Naive thymus-derived CD4-positive, alpha-beta T cell (primary cell): ENCODE data around the gene LRRFIP1. TPM values are rescaled to one million over a fixed set of nuclear protein-coding genes. Genes with fewer than 3 reads are reported as not detected.

Experiments
- ATAC-seq: fragments of 150-1000 bp; cut with Tn5 transposase; 2 replicates; pipeline ENCODE4 v1.10.0; 2021; ENCODE audit warnings: mild to moderate bottlenecking, moderate library complexity
- CTCF ChIA-PET: fragments of 350-600 bp; sonication (Branson Sonifier 250); formaldehyde crosslinking; loops from one replicate; lab custom pipeline; 2021; ENCODE audit warnings: antibody characterized with exemption; lab: Charles Lee
- POLR2A ChIA-PET: fragments of 350-600 bp; sonication (Branson Sonifier 250); formaldehyde crosslinking; loops from one replicate; lab custom pipeline; 2021; ENCODE audit warnings: antibody characterized with exemption, inconsistent platforms; lab: Charles Lee
- DNase-seq, 9 donors: peaks; one replicate each; pipeline versions ENCODE4 v3.0.0 to v3.0.0-alpha.2; 2020 to 2022; ENCODE audit warnings: mixed read lengths in 1 of 9
- H3K27ac ChIP-seq: one replicate; pipeline ENCODE4 v1.7.0; 2013; ENCODE audit warnings: mild to moderate bottlenecking, low read depth, low read length, moderate library complexity
- H3K27me3 ChIP-seq, 2 donors: one replicate each; pipeline ENCODE4 v1.7.0; 2013; ENCODE audit warnings: low read length in 2 of 2, mild to moderate bottlenecking in 2 of 2, moderate library complexity in 2 of 2; ENCODE audit not compliant: control insufficient read depth in 2 of 2, insufficient read depth in 2 of 2
- H3K36me3 ChIP-seq, 3 experiments: 1 replicate in 2 of 3; 2 replicates in 1 of 3; pipeline ENCODE4 v1.7.0; 2013; ENCODE audit warnings: low read length in 3 of 3, mild to moderate bottlenecking in 3 of 3, moderate library complexity in 1 of 3; ENCODE audit not compliant: insufficient read depth in 3 of 3, control insufficient read depth in 2 of 3
- H3K4me1 ChIP-seq, 2 donors: one replicate each; pipeline ENCODE4 v1.7.0; 2013; ENCODE audit warnings: low read length in 2 of 2, mild to moderate bottlenecking in 2 of 2, moderate library complexity in 1 of 2; ENCODE audit not compliant: control insufficient read depth in 2 of 2, insufficient read depth in 2 of 2
- H3K4me3 ChIP-seq: 2 replicates; pipeline ENCODE4 v1.7.0; 2013; ENCODE audit warnings: mild to moderate bottlenecking, low read length
- H3K9me3 ChIP-seq, 3 experiments: 1 replicate in 2 of 3; 2 replicates in 1 of 3; pipeline ENCODE4 v1.7.0; 2013; ENCODE audit warnings: low read length in 3 of 3; ENCODE audit not compliant: control insufficient read depth in 2 of 3
- H3K27ac Mint-ChIP-seq, 9 donors: one replicate each; pipeline ENCODE4 v1.8.0; 2020 to 2022; ENCODE audit warnings: mixed read lengths in 9 of 9, mild to moderate bottlenecking in 8 of 9, moderate library complexity in 5 of 9, inconsistent platforms in 2 of 9
- H3K27me3 Mint-ChIP-seq, 5 donors: one replicate each; pipeline ENCODE4 v1.8.0; 2021 to 2022; ENCODE audit warnings: mixed read lengths in 5 of 5, mild to moderate bottlenecking in 1 of 5
- H3K36me3 Mint-ChIP-seq, 5 donors: one replicate each; pipeline ENCODE4 v1.8.0; 2020 to 2022; ENCODE audit warnings: mixed read lengths in 5 of 5, mild to moderate bottlenecking in 3 of 5, inconsistent platforms in 1 of 5
- H3K4me1 Mint-ChIP-seq, 7 donors: one replicate each; pipeline ENCODE4 v1.8.0; 2020 to 2022; ENCODE audit warnings: mixed read lengths in 7 of 7, mild to moderate bottlenecking in 3 of 7, inconsistent platforms in 1 of 7
- H3K4me3 Mint-ChIP-seq, 10 donors: one replicate each; pipeline ENCODE4 v1.8.0; 2020 to 2022; ENCODE audit warnings: mild to moderate bottlenecking in 10 of 10, mixed read lengths in 10 of 10, moderate library complexity in 6 of 10, inconsistent platforms in 2 of 10
- H3K9me3 Mint-ChIP-seq, 11 donors: one replicate each; pipeline ENCODE4 v1.8.0; 2020 to 2022; ENCODE audit warnings: mixed read lengths in 11 of 11, mild to moderate bottlenecking in 4 of 11, inconsistent platforms in 1 of 11, moderate library complexity in 1 of 11
- intact Hi-C, 2 donors: fragments of 100-400 bp; cut with micrococcal nuclease; formaldehyde crosslinking; loops; one replicate each; pipeline ENCODE4 v1.15.1; 2023
- polyA plus RNA-seq, 2 donors: library from polyadenylated mRNA; unstranded; fragments of 300-500 nt; fragmentation: Illumina TruSeq; gene quantifications; one replicate each; pipeline ENCODE4 v1.2.3, GENCODE V29; 2021
- total RNA-seq, 6 experiments: library from RNA in 5 of 6; stranded (reverse) in 5 of 6; gene quantifications; 1 replicate in 5 of 6; 2 replicates in 1 of 6; pipeline ENCODE4 v1.2.3 and lab custom pipeline; 2021 to 2026

LRRFIP1 gene
- total and polyA plus RNA-seq, 7 experiments from 2014 or later, result 82.2 to 257 (median 105) TPM

DNA sequence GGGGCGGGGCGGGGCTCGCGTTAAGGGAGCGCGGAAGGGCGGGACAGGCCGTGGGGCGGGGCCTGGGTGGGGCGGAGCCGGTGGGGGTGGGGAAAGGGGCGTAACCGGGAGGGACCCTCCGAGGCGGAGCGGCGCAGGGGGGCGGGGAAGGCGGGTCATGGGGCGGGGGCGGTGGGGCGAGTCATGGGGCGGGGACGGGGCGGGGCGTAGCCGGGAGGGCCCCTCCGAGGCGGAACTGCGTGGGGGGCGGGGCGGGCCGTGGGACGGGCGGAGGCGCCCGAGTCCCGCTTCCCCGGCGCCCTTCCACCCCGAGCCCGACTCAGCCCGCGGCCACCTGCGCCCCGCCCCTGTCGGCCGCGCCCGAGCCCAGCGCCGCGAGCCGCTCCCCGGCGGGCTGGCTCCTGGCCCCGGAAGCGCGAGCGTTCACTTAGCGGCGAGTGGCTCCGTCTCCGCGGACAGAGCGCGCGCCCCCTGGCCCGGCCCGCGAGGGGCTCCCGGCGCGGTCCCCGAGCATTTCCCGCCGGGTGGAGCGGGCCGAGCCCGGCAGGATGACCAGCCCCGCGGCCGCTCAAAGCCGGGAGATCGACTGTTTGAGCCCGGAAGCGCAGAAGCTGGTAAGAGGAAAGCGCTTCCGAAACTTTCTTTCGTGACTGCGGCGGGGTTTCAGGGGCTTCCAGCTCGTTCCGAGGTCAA lies 64.7 kb downstream of the LRRFIP1 start:
- peak; percentile 84 to 97 (median 90) for DNase-seq

DNA sequence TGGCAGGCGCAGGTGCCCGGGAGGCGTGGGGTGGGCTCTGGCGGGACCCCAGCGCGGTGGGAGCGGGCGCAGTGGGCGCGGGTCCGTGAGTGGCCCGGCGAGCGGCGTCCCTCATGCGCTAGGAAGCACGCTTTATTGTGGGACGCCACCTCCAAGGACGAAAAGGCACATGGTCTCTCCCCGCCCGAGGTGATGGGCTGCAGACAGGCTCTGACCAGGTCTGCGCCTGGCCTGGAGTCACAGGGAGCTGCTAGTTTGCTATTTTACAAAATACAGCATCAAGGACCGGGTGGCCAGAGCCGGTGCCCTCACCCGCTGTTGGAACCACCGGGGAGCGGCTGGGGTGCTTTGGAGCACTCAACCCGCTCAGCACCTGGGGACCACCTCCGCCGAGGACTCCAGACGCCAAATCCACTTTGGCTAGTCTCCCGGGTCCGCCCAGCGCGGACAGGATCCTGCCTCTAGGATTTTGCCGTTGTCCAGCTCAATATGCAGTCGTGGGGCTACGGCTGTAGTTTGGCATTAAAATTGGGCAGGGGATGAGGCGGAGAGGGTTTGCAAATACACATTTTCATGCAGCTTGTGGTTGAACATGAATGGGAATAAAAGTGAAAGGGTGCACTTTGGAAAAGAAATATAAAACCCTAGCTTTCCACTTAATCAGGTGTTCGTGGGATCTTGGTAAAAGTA lies 65.4 kb downstream of the LRRFIP1 start:
- H3K27ac ChIP-seq, result peak overlapping the region; percentile 96
- no peaks in the 10 kb centered on the region for H3K27me3 Mint-ChIP-seq
- peaks cover 61 to 68% of the 10 kb centered on the region in 2 donors for H3K4me1 ChIP-seq
- POLR2A ChIA-PET, result interaction anchor here (0.7 to 12.7 kb wide), 7 partner anchors 12 to 264 kb away, joined by 3 to 349 read pairs (median 3); no protein-coding TSS in a partner anchor
- peaks cover 0 to 9% (median 0%) of the 10 kb centered on the region in 3 experiments for H3K36me3 ChIP-seq
- H3K9me3 Mint-ChIP-seq, result no peaks in the 10 kb centered on the region
- H3K36me3 Mint-ChIP-seq, result peaks cover 0 to 17% (median 0%) of the 10 kb centered on the region in 5 donors
- peaks cover 66 to 86% (median 76%) of the 10 kb centered on the region in 7 donors for H3K4me1 Mint-ChIP-seq
- H3K9me3 ChIP-seq, result no peaks in the 10 kb centered on the region
- H3K27me3 ChIP-seq, result no peaks in the 10 kb centered on the region
- no peak for ATAC-seq
- CTCF ChIA-PET, result interaction anchor here (1.0 to 11.8 kb wide), 3 partner anchors 15 to 52 kb away, joined by 5 to 111 read pairs (median 43); no protein-coding TSS in a partner anchor
- intact Hi-C loops, result loop anchor here (1.0 to 10.0 kb wide), 11 partner anchors 8 to 1710 kb away; partner anchors contain the start of genes PER2 (in 2 of the 2), SCLY (in 2 of the 2), UBE2F (in 2 of the 2) and HDAC4 (in 1 of the 2)
- H3K27ac Mint-ChIP-seq, result peak overlapping the region; percentile 89 to 98 (median 94)
- peak overlapping the region; percentile 86 to 98 (median 92) for H3K4me3 Mint-ChIP-seq
- peak in 2 of 9 donors; percentile 15 to 43 for DNase-seq
- peak overlapping the region; percentile 82 for H3K4me3 ChIP-seq

More for the DNA sequence above, 64.7 kb downstream of the LRRFIP1 start:
- Mint-ChIP-seq H3K36me3 (peaks cover 0 to 15% (median 0%) of the 10 kb centered on the region in 5 donors), H3K27ac (peak overlapping the region; percentile 89 to 98 (median 94)), H3K4me1 (peaks cover 59 to 86% (median 74%) of the 10 kb centered on the region in 7 donors), H3K9me3 (no peaks in the 10 kb centered on the region), H3K27me3 (no peaks in the 10 kb centered on the region), H3K4me3 (peak overlapping the region; percentile 86 to 98 (median 92))
- Histone ChIP-seq H3K9me3 (no peaks in the 10 kb centered on the region), H3K27me3 (no peaks in the 10 kb centered on the region), H3K36me3 (peaks cover 0 to 9% (median 0%) of the 10 kb centered on the region in 3 experiments), H3K4me3 (peak overlapping the region; percentile 82), H3K27ac (peak overlapping the region; percentile 97), H3K4me1 (peaks cover 61 to 63% of the 10 kb centered on the region in 2 donors)
- ChIA-PET CTCF (interaction anchor here (1.1 to 11.8 kb wide), 3 partner anchors 17 to 52 kb away, joined by 3 to 111 read pairs (median 43); no protein-coding TSS in a partner anchor), POLR2A (interaction anchor here (0.7 to 12.7 kb wide), 4 partner anchors 13 to 66 kb away, joined by 3 to 349 read pairs (median 44); no protein-coding TSS in a partner anchor)
- intact Hi-C loops, result loop anchor here (1.0 to 10.0 kb wide), 11 partner anchors 8 to 1710 kb away; partner anchors contain the start of genes PER2 (in 2 of the 2), SCLY (in 2 of the 2), UBE2F (in 2 of the 2) and HDAC4 (in 1 of the 2)
- ATAC-seq, result peak; percentile 75

DNA sequence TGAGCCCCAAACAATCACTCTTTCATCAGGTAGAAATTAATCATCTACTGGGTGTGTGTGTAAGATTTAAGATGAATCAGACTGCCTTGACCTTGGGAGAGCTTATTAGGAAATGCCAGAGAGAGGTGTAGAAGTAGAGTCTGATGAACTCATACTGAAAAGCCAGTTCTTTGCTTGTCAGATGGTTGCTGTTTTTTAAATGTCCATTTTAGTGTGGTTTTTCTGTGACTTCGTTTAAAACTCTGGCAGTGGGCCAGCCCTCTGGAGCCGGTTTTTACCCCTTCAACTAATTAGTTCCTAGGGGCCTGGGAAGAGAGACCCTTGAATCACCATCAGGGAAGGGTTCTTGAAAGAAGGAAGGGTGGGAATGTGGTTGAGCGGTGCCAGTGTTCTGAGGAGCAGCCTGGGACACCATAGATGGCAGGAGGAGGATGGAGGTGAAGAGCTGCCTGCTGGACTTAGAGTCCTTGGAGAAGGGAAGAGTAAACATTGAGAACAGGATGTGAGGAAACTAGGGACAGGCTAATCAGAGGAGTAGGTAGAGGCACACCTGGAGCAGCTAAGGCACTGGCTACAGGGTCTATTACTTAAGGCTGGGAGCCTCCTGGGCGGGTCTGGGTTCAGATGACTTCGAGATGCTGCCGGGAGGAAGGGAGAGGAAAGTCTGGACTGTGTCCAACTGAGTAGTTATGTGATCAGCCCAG lies 66.1 kb downstream of the LRRFIP1 start:
- peaks cover 69 to 86% (median 78%) of the 10 kb centered on the region in 7 donors for H3K4me1 Mint-ChIP-seq
- peak overlapping the region; percentile 89 to 98 (median 94) for H3K27ac Mint-ChIP-seq
- no peaks in the 10 kb centered on the region for H3K27me3 ChIP-seq
- peak overlapping the region; percentile 96 for H3K27ac ChIP-seq
- H3K9me3 Mint-ChIP-seq, result no peaks in the 10 kb centered on the region
- intact Hi-C loops, result loop anchor here (5.0 to 10.0 kb wide), 7 partner anchors 271 to 1709 kb away; partner anchors contain the start of genes PER2 (in 2 of the 2), SCLY (in 2 of the 2), UBE2F (in 2 of the 2) and HDAC4 (in 1 of the 2)
- H3K4me3 ChIP-seq, result peak overlapping the region; percentile 82
- no peaks in the 10 kb centered on the region for H3K27me3 Mint-ChIP-seq
- H3K36me3 ChIP-seq, result peaks cover 0 to 9% (median 0%) of the 10 kb centered on the region in 3 experiments
- no peaks in the 10 kb centered on the region for H3K9me3 ChIP-seq
- ChIA-PET CTCF (interaction anchor here (1.0 to 11.8 kb wide), 3 partner anchors 14 to 51 kb away, joined by 5 to 111 read pairs (median 43); no protein-coding TSS in a partner anchor), POLR2A (interaction anchor here (0.9 to 12.7 kb wide), 5 partner anchors 11 to 265 kb away, joined by 3 to 349 read pairs (median 6); no protein-coding TSS in a partner anchor)
- H3K36me3 Mint-ChIP-seq, result peaks cover 0 to 18% (median 0%) of the 10 kb centered on the region in 5 donors
- ATAC-seq (no peak), DNase-seq (peak in 4 of 9 donors; percentile 22 to 42 (median 35))
- peak overlapping the region; percentile 86 to 98 (median 92) for H3K4me3 Mint-ChIP-seq
- peaks cover 61 to 68% of the 10 kb centered on the region in 2 donors for H3K4me1 ChIP-seq

DNA sequence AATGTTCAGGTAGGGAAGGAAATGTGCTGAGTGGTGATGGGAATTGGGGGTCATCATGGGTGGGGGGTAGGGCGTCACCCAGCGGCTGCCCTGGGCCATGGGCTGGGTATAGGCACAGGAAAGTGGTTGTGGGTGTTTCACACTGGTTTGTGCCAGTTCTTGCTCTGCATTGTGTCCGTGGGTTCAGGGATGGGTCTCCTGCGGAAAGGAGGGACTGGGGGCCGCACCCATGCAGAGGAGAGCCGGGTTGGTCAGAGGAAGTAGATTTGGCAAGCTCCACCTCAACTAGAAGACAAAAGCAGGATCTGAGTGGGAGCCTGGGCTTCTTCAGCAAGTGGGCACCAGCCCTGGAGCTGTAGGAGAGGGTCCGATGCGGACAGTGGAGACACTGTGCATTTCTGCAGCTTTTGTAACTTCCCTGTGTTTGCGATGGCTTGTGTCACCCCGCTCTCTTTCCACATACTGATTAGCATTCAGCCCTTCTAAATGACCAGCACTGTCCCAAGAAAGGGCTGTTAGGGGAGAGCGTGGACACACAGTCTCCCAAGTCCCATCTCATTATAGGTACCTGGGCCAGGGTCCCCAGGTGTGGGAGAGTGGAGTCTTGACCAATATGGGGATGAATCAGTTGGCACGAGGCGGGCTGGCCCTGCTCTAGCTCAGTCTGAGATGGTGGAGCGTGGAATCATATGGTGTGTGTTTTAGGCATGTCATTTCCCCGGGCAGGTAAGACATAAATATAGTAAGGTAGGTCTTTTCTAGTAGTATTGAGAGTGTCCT lies 67.2 kb downstream of the LRRFIP1 start:
- no peaks in the 10 kb centered on the region for H3K9me3 ChIP-seq
- H3K4me3 ChIP-seq, result peak overlapping the region; percentile 82
- H3K36me3 Mint-ChIP-seq, result peaks cover 0 to 23% (median 0%) of the 10 kb centered on the region in 5 donors
- ATAC-seq (peak; percentile 0), DNase-seq (peak in 1 of 9 donors; percentile 34)
- peaks cover 68 to 86% (median 75%) of the 10 kb centered on the region in 7 donors for H3K4me1 Mint-ChIP-seq
- ChIA-PET CTCF (interaction anchor here (0.6 to 11.8 kb wide), 4 partner anchors 20 to 260 kb away, joined by 3 to 111 read pairs (median 23); no protein-coding TSS in a partner anchor), POLR2A (interaction anchor here (1.2 to 12.7 kb wide), 3 partner anchors 10 to 33 kb away, joined by 6 to 349 read pairs (median 85); no protein-coding TSS in a partner anchor)
- H3K27me3 ChIP-seq, result no peaks in the 10 kb centered on the region
- peaks cover 60 to 64% of the 10 kb centered on the region in 2 donors for H3K4me1 ChIP-seq
- peaks cover 0 to 9% (median 0%) of the 10 kb centered on the region in 3 experiments for H3K36me3 ChIP-seq
- peak overlapping the region; percentile 86 to 98 (median 92) for H3K4me3 Mint-ChIP-seq
- intact Hi-C loops, result loop anchor here (1.0 to 10.0 kb wide), 11 partner anchors 9 to 1708 kb away; partner anchors contain the start of genes PER2 (in 2 of the 2), SCLY (in 2 of the 2), UBE2F (in 2 of the 2) and HDAC4 (in 1 of the 2)
- H3K27ac ChIP-seq, result peak overlapping the region; percentile 96
- no peaks in the 10 kb centered on the region for H3K27me3 Mint-ChIP-seq
- peak overlapping the region; percentile 89 to 98 (median 94) for H3K27ac Mint-ChIP-seq
- no peaks in the 10 kb centered on the region for H3K9me3 Mint-ChIP-seq
